Measurements from ENCODE around the gene ITGB4. TPM values are rescaled to one million over a fixed set of nuclear protein-coding genes. Genes with fewer than 3 reads are reported as not detected.
A peak's percentile ranks its signal among the peaks of the same experiment; 100 is the strongest.

The ITGB4 gene
- total RNA-seq, 1 donor from 2014 or later: 82.2 TPM

DNA sequence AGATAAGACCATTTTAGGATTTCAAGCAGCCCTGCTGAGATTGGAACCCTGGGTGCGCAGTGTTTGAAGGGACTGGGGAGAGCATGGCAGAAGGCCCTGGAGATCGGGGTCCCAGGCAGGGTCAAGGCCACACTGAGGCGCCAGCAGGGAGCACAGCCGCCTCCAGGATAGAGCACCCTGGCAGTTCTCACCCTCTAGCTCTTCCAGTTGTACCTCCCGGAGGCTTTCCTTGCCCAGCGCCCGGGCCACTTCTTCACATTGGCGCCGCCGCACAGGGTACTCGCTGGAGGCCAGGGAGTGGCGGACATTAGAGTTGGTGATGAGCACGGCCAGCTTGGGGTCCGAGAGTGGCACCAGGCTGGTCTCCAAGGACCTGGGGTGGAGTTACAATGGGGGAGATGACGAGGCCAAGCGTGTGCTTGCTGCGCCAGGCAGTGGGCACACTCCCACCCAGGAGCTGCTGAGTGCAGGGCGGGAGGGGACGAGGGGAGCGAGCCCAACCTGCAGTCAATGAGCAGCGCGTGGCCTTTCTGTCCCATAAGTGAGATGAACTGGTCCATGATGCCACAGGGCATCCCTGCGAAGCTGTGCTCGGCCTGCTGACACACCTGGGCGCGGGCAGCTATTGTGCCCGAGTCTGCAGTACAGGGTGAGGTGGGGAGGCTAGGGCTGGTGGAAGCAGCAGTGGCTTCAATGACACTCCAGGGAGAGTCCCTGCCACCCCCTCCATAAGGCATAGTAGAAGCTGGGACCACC lies 41.4 kb downstream of the ITGB4 start:
- no peaks in the 10 kb centered on the region for H3K9me3 ChIP-seq
- H3K4me1 ChIP-seq: peaks cover 16% of the 10 kb centered on the region
- TF ChIP-seq CTCF (IDR thresholded peaks at IDR 0.05): no peak
- ATAC-seq (no peak), DNase-seq (no peak)
- intact Hi-C loops (cut with DNase I): no loop called here
- no peak overlapping the region for H3K27ac ChIP-seq
- no peaks in the 10 kb centered on the region for H3K27me3 ChIP-seq
- no peak overlapping the region for H3K4me3 ChIP-seq
- H3K36me3 ChIP-seq: peaks cover 22% of the 10 kb centered on the region

DNA sequence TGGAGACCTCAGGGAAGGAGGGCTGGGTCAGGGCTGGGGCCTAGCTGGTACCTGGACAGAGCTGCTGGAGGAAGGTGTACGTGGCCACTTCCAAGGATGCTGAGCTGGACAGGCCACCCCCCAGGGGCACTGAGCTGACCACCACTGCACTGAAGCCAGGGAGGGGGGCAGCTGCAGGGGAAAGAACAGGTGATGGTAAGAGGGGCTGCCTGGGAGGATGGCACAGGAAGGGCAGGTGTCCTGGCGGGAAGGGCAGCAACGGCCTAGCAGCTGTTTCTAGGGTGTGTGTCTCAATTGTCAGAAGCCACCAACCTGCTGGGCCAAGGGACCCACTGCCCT lies 42.0 kb downstream of the ITGB4 start:
- no peak overlapping the region for H3K27ac ChIP-seq
- H3K4me3 ChIP-seq: no peak overlapping the region
- no peak for ATAC-seq
- H3K36me3 ChIP-seq: peaks cover 16% of the 10 kb centered on the region
- H3K9me3 ChIP-seq: no peaks in the 10 kb centered on the region
- no peaks in the 10 kb centered on the region for H3K27me3 ChIP-seq
- no peak for DNase-seq
- no peak for TF ChIP-seq CTCF (IDR thresholded peaks at IDR 0.05)
- intact Hi-C loops (cut with DNase I): no loop called here
- peaks cover 16% of the 10 kb centered on the region for H3K4me1 ChIP-seq

GRCh38 chr17:75763613-75764416 lies 42.6 kb downstream of the ITGB4 start:
- Histone ChIP-seq H3K9me3 (no peaks in the 10 kb centered on the region), H3K27me3 (no peaks in the 10 kb centered on the region), H3K27ac (peak overlapping the region; percentile 92), H3K4me3 (peak overlapping the region; percentile 88), H3K4me1 (peaks cover 16% of the 10 kb centered on the region), H3K36me3 (peaks cover 10% of the 10 kb centered on the region)
- DNase-seq: no peak
- TF ChIP-seq CTCF (IDR thresholded peaks at IDR 0.05): no peak
- ATAC-seq: no peak
- intact Hi-C loops (cut with DNase I): no loop called here

- no peak for ATAC-seq
- no peak for DNase-seq
- intact Hi-C loops (cut with DNase I): no loop called here
- H3K4me3 ChIP-seq: peak overlapping the region; percentile 88
- TF ChIP-seq CTCF (IDR thresholded peaks at IDR 0.05): peak; percentile 58
- H3K27me3 ChIP-seq: no peaks in the 10 kb centered on the region
- no peaks in the 10 kb centered on the region for H3K9me3 ChIP-seq
- peaks cover 8% of the 10 kb centered on the region for H3K36me3 ChIP-seq
- H3K4me1 ChIP-seq: peaks cover 16% of the 10 kb centered on the region
- peak overlapping the region; percentile 92 for H3K27ac ChIP-seq
These were observed 43.1 kb downstream of the ITGB4 start for GRCh38 chr17:75764417-75764710.

DNA sequence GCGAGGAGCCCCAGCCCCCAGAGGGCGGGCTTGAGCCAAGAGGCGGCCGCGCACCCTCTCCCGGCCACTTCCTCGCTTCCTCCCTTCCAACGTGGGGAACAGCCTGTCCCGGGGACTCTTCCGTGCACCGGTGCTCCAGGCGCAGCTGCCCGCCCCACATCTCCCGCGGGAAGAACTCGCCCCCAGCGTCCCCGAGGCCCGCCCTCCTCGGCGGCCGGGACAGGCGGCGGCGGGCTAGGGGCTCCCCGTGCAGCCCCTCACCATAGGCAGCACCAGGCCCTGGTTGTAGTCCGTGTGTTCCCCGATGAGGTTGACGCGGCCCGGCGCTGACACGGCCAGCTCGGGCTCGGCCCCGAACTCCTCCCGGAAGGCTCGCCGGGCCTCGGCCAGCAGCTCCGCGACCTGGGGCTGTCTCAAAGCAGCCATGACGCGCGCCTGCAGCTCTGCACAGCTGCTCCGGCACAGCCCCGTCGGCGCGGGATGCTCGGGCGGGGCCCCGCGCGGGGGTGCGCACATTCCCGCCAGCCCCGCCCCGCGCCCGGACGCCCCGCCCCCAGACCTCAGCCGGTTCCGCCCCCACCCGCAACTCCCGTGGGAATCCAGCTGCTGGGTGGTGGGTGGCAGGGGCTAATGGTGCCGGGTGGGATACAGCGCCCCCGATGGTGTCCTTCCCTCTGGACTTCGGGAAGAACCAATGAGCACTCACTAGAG lies 43.6 kb downstream of the ITGB4 start, which contains the start of gene GALK1:
Gene GALK1, minus strand, starts transcription at position 482 of the 711 bp plus-strand sequence. Its CDS starts 56 bp downstream, at position 426.
- peak; percentile 11 for TF ChIP-seq CTCF (IDR thresholded peaks at IDR 0.05)
- peak within 1 kb of the TSS; percentile 88 for H3K4me3 ChIP-seq
- no peaks in the 10 kb centered on the region for H3K9me3 ChIP-seq
- H3K4me1 ChIP-seq: peaks cover 16% of the 10 kb centered on the region
- DNase-seq (peak; percentile 91), ATAC-seq (peak; percentile 89)
- peaks cover 8% of the 10 kb centered on the region for H3K36me3 ChIP-seq
- no peaks in the 10 kb centered on the region for H3K27me3 ChIP-seq
- H3K27ac ChIP-seq: peak within 1 kb of the TSS; percentile 92
- intact Hi-C loops (cut with DNase I): no loop called here
